HG02885 (cell line): ENCODE results near the gene SYDE1.
"Not testable (repeated sequence)": the region's sequence is repeated elsewhere in the genome, so short reads cannot be mapped to it uniquely, and the experiment has no call there.

Source experiments
- ATAC-seq: cut with Tn5 transposase; IDR thresholded peaks from one replicate; pipeline ENCODE4 v1.9.1; 2021; ENCODE audit warnings: mild to moderate bottlenecking; ENCODE audit not compliant: unreplicated experiment, poor library complexity

The SYDE1 gene, protein sequence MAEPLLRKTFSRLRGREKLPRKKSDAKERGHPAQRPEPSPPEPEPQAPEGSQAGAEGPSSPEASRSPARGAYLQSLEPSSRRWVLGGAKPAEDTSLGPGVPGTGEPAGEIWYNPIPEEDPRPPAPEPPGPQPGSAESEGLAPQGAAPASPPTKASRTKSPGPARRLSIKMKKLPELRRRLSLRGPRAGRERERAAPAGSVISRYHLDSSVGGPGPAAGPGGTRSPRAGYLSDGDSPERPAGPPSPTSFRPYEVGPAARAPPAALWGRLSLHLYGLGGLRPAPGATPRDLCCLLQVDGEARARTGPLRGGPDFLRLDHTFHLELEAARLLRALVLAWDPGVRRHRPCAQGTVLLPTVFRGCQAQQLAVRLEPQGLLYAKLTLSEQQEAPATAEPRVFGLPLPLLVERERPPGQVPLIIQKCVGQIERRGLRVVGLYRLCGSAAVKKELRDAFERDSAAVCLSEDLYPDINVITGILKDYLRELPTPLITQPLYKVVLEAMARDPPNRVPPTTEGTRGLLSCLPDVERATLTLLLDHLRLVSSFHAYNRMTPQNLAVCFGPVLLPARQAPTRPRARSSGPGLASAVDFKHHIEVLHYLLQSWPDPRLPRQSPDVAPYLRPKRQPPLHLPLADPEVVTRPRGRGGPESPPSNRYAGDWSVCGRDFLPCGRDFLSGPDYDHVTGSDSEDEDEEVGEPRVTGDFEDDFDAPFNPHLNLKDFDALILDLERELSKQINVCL

GRCh38 chr19:15107061-15108010, at the start of gene SYDE1:
SYDE1 (plus strand) TSS chr19:15107401; CDS start chr19:15107434, 33 bp downstream.
- ATAC-seq: no peak

- no peak for ATAC-seq
These were observed 45.2 kb upstream of the SYDE1 start for GRCh38 chr19:15062036-15062435.

DNA sequence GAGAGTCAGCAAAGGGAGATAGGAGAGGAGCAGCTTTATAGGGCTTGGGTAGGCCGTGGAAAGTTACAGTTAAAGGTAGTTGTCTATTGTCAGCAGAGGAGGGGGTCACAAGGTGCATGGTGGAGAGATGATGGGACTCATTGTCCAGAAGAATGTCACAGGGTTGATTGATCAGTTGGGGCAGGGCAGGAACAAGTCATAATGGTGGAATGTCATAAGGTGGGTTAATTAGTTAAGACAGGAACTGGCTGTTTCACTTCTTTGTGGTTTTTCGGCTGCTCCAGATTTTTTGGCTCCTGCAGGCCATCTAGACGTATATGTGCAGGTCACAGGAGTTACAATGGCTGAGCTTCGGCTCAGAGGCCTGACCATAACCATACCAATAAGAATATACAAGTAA, 36.8 kb upstream of the SYDE1 start:
- ATAC-seq: not testable (repeated sequence)

DNA sequence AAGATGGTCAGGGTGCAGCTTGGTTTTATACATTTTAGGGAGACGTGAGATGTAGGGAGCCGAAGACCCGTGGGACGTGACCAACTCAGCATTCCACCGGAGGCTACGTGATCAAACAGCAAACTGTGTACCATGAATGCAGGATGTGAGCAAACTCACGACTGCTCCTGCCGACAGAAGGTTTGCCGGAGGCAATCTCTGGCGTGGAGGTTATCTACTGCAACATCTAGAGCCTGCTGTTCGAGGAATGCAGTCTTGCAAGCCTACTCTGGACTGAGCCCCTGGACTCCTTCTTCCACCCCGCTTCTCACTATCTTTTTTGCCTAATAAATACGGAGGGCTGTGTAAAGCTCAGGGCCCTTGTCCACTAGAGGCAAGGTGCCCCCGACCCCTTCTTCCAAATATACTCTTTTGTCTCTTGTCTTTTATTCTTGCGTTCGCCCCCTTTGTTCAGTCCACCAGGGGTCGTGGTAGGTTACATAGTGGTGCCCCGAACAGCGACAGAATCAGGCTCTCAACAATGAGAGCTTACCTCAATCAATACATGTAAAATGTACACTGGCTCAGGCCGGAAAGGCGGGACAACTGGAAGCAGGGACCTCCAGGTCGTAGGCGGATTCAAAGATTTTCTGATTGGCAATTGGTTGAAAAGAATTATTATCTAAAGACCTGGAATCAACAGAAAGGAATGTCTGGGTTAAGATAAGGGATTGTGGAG, 34.1 kb upstream of the SYDE1 start:
- no peak for ATAC-seq

DNA sequence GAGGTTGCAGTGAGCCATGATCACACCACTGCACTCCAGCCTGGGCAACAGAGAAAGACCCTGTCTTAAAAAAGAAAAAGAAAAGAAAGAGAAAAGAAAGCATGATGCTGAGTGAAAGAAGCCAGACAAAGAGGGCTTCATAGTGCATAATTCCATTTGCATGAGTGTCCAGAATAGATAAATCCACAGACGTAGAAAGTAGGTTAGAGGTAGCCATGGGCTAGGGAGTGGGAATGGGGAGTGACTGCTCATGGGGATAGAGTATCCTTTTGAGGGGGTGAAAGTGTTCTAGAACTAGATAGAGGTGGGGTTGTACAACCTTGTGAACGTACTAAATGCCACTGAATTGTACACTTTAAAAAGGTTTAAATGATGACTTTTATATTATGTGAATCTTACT, 32.8 kb upstream of the SYDE1 start:
- ATAC-seq: no peak

DNA sequence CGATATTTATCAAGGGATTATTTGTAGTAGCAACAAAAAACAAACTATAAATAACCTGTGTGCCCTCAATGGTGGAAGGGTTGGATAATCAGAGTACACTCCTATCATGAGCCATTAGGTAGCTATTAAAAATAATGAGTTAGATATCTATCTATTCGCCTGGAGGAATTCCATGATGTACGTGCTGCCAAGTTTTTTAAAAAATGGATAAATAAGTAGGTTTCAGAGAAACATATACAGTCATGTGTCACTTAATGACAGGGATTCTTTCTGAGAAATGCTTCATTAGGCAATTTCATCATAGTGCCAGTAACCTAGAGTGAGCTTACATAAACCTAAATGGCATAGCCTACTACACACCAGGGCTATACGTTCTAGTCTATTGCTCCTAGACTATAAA, 31.4 kb upstream of the SYDE1 start:
- no peak for ATAC-seq

GRCh38 chr19:15080002-15080401, 27.2 kb upstream of the SYDE1 start:
- ATAC-seq: not testable (repeated sequence)

- no peak for ATAC-seq
These were observed 25.3 kb upstream of the SYDE1 start, which contains the start of gene OR1I1 for GRCh38 chr19:15081911-15082310. OR1I1 (plus strand) TSS chr19:15082211; CDS start chr19:15087066, 4,855 bp downstream.

DNA sequence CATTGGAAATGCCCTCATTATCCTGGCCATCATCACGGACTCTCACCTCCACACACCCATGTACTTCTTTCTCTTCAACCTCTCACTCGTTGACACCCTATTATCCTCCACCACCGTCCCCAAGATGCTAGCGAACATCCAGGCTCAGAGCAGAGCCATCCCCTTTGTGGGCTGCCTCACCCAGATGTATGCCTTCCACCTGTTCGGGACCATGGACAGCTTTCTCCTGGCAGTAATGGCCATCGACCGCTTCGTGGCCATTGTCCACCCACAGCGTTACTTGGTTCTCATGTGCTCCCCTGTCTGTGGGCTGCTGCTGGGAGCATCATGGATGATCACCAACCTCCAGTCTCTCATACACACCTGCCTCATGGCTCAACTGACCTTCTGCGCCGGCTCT, 20.0 kb upstream of the SYDE1 start:
- no peak for ATAC-seq

GRCh38 chr19:15091918-15092753, 15.1 kb upstream of the SYDE1 start:
- no peak for ATAC-seq

DNA sequence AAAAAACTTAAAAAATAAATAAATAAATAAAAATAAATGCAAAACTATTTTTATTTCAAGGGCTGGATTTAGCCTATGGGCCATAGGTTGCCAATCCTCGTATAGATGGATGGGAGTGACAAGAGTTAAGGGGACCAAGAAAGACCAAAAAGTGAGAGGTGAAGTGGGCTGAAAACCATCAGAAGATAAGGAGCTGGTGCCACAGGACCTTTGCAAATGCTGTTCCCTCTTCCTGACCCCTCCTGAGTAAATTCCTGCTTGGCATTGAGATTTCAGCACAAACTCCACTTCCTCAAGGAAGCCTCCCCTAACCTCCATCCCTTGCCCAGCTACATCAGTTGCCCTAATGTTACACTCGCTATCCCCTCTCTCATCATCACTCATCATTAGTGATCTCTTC, 14.2 kb upstream of the SYDE1 start:
- no peak for ATAC-seq

- no peak for ATAC-seq
These were observed 11.0 kb upstream of the SYDE1 start for GRCh38 chr19:15096223-15096622.

DNA sequence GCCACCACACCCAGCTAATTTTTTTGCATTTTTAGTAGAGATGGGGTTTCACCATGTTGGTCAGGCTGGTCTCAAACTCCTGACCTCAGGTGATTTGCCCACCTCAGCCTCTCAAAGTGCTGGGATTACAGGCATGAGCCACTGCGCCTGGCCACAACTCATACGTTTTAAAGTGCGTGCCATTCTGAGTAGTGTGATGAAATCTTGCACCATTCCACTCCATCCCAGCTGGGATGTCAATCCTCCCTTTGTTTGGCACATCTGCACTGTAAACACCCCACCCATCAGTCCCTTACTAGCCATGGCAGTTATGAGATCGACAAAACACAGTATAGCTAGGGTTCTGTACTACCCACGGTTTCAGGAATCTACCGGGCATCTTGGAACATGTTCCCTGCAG, 9.2 kb upstream of the SYDE1 start:
- not testable (repeated sequence) for ATAC-seq

DNA sequence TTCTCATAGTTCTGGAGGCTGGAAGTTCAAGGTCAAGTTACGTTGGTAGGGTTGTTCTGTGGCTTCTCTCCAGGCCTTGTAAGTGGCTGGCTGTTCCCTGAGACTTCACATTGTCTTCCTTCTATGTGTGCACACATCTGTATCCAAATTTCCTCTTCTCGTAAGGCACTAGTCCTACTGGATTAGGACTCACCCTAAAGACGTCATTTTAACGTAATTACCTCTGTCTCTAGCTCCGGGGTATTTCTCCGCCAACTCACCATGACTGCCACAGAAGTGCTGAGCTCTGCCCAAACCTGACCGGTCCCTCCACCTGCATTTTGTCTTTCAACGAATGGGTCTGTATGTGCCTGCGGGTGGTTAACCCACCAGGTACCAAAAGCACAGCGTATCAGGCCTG, 8.7 kb upstream of the SYDE1 start:
- ATAC-seq: no peak

DNA sequence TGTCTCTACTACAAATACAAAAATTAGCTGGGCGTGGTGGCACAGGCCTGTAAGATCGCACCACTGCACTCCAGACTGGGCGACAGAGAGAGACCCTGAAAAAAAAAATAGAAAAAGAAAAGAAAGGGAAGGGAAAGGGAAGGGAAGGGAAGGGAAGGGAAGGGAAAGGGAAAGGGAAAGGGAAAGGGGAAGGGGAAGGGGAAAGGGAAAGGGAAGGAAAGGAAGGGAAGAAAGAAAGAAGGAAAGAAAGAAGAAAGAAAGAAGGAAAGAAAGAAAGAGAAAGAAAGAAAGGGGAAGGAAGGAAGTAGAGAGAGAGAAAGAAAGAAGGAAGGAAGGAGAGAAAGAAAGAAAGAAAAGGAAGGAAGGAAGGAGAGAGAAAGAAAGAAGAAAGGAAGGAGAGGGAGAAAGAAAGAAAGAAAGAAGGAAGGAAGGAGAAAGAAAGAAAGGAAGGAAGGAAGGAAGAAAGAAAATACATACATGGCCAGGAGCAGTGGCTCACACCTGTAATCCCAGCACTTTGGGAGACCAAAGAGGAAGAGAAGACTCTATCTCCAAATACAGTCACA, 8.1 kb upstream of the SYDE1 start:
- no peak for ATAC-seq

DNA sequence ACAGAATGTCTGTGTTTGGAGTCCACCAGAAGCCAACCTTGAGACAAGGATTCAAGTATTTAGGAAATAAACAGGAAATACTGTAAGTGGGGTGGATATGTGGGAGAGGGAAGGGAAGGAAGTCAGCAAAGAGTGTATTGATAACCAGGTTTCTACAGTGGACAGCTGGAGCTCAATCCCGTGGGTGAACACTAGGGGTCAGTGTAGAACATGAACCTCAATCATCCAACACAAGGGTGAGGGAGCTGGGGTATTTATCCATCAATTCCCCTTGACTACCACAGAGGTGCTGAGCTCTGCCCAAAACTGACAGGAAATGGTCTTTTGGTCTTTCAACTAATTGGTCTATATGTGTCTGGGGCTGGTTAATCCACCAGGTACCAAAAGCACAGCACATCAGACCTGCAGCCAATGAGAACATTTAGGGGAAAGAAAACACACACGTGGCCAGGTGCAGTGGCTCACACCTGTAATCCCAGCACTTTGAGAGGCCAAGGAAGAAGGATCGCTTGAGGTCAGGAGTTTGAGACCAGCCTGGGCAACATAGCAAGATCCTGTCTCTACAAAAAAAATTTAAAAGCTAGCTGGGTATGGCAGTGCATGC, 5.6 kb upstream of the SYDE1 start:
- no peak for ATAC-seq

GRCh38 chr19:15104003-15104402, 3.2 kb upstream of the SYDE1 start:
- no peak for ATAC-seq

DNA sequence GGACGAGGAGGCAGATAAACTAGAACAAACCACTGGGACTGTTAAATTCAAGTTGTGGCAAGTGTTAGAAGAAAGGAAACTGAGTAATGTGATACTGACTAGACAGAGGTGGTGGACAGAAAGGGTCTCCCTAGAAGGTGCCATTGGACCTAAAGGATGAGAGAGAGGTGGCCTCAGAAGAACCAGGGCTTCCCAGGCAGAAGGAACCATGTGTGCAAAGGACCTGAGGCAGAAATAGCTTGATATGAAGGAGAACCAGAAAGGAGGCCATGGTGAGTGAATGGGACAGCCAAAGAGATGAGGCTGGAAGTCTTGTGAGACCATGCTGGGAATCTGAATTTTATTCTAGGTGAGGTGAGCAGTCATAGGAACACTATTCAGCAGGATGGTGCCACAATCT, 2.8 kb upstream of the SYDE1 start:
- no peak for ATAC-seq
